Kidney (tissue), 14 donors: ENCODE data around the gene PIM3. TPM values are rescaled to one million over a fixed set of nuclear protein-coding genes. Genes with fewer than 3 reads are reported as not detected.

ENCODE experiments used
- DNase-seq, 5 donors: peaks; one replicate each; pipeline ENCODE4 v3.0.0-alpha.2; 2013 to 2020
- FAIRE-seq: peaks from 2 replicates; lab custom pipeline; 2012; peaks lifted over from hg19 to GRCh38; lab: Jason Lieb, UNC
- H3K27ac ChIP-seq, 2 donors: one replicate each; pipeline ENCODE4 v1.7.0; 2013; ENCODE audit warnings: low read depth in 2 of 2, low read length in 2 of 2, inconsistent platforms in 1 of 2
- H3K27me3 ChIP-seq: one replicate; pipeline ENCODE4 v1.7.1; 2013; ENCODE audit warnings: low read length, inconsistent platforms; ENCODE audit not compliant: control insufficient read depth, insufficient read depth
- H3K36me3 ChIP-seq, 3 donors: one replicate each; pipeline versions ENCODE4 v1.7.0 to v1.7.1; 2013; ENCODE audit warnings: low read length in 3 of 3, control low read depth in 1 of 3, inconsistent platforms in 1 of 3; ENCODE audit not compliant: insufficient read depth in 3 of 3, control insufficient read depth in 2 of 3
- H3K4me1 ChIP-seq, 3 donors: one replicate each; pipeline versions ENCODE4 v1.7.0 to v1.7.1; 2013; ENCODE audit warnings: low read length in 3 of 3, inconsistent platforms in 1 of 3, low read depth in 1 of 3; ENCODE audit not compliant: control insufficient read depth in 2 of 3, insufficient read depth in 2 of 3
- H3K4me3 ChIP-seq, 3 donors: one replicate each; pipeline versions ENCODE4 v1.7.0 to v1.8.1; 2013; ENCODE audit warnings: low read length in 3 of 3, control low read depth in 1 of 3, inconsistent platforms in 1 of 3
- H3K9ac ChIP-seq, 3 donors: one replicate each; pipeline versions ENCODE4 v1.7.0 to v1.7.1; 2013; ENCODE audit warnings: low read length in 3 of 3, control low read depth in 1 of 3, inconsistent platforms in 1 of 3
- H3K9me3 ChIP-seq, 3 donors: one replicate each; pipeline versions ENCODE4 v1.7.0 to v1.7.1; 2013; ENCODE audit warnings: low read length in 3 of 3, control low read depth in 1 of 3, inconsistent platforms in 1 of 3; ENCODE audit not compliant: control insufficient read depth in 2 of 3, insufficient read depth in 1 of 3
- CTCF ChIP-seq: IDR thresholded peaks from 3 replicates; pipeline ENCODE4 v1.5.1; 2012; ENCODE audit warnings: mild to moderate bottlenecking, moderate library complexity, borderline replicate concordance; ENCODE audit not compliant: insufficient read depth; ENCODE audit errors: extremely low read depth
- intact Hi-C: fragments of 100-400 bp; cut with DNase I; formaldehyde crosslinking; loops from one replicate; pipeline ENCODE4 v1.11.1; 2022
- polyA plus RNA-seq: library from polyadenylated mRNA; stranded (reverse); fragments of 350-450 nt; fragmentation: Illumina TruSeq; extraction: RNeasy Lipid Tissue Mini Kit (QIAGEN cat#74804); gene quantifications from one replicate; pipeline ENCODE4 v1.2.3, GENCODE V29; 2014; ENCODE audit warnings: low read depth, low replicate concordance; ENCODE audit not compliant: insufficient read depth
- total RNA-seq: library from RNA; stranded (reverse); fragmentation: NEBNext Ultra II Directional; extraction: Animal tissue kit (Norgen Biotek cat#: 25700); gene quantifications from one replicate; pipeline ENCODE4 v1.2.1, GENCODE V29; 2021
- donor health status: control.
- donor health status: control.
- donor health status: control.
- donor health status: control.
- donor health status: control.
- donor health status: DM: yes; HTN: yes; CAD: no.
- donor health status: Normal renal cell carcinoma (clear cell type).

The PIM3 gene
- total and polyA plus RNA-seq, 2 donors from 2014 or later = 96.5 to 107 TPM

GRCh38 chr22:49992921-49993648 is 32.5 kb downstream of the PIM3 start:
- Histone ChIP-seq H3K27me3 (no peaks in the 10 kb centered on the region), H3K9ac (no peak overlapping the region), H3K27ac (no peak overlapping the region), H3K36me3 (no peaks in the 10 kb centered on the region), H3K4me1 (no peaks in the 10 kb centered on the region), H3K4me3 (no peak overlapping the region), H3K9me3 (peaks cover 0 to 9% (median 0%) of the 10 kb centered on the region in 3 donors)
- intact Hi-C loops = no loop called here
- TF ChIP-seq CTCF = peak; percentile 64
- DNase-seq = peak in 2 of 5 donors; percentile 55 to 86
- no peak for FAIRE-seq

GRCh38 chr22:49993649-49994360 is 33.2 kb downstream of the PIM3 start:
- no peak for DNase-seq
- FAIRE-seq = no peak
- intact Hi-C loops = no loop called here

GRCh38 chr22:49994361-49995040 is 33.9 kb downstream of the PIM3 start:
- no peak overlapping the region for H3K4me3 ChIP-seq
- no peak overlapping the region for H3K9ac ChIP-seq
- H3K36me3 ChIP-seq = no peaks in the 10 kb centered on the region
- H3K27me3 ChIP-seq = no peaks in the 10 kb centered on the region
- TF ChIP-seq CTCF = no peak
- peaks cover 0 to 2% (median 0%) of the 10 kb centered on the region in 3 donors for H3K4me1 ChIP-seq
- no peak overlapping the region for H3K27ac ChIP-seq
- no peak for DNase-seq
- intact Hi-C loops = no loop called here
- peaks cover 0 to 9% (median 0%) of the 10 kb centered on the region in 3 donors for H3K9me3 ChIP-seq
- no peak for FAIRE-seq

More at GRCh38 chr22:49993649-49994360, 33.2 kb downstream of the PIM3 start:
- Histone ChIP-seq H3K27ac (no peak overlapping the region), H3K9me3 (peaks cover 0 to 9% (median 0%) of the 10 kb centered on the region in 3 donors), H3K9ac (no peak overlapping the region), H3K4me3 (no peak overlapping the region), H3K36me3 (no peaks in the 10 kb centered on the region), H3K4me1 (peaks cover 0 to 2% (median 0%) of the 10 kb centered on the region in 3 donors), H3K27me3 (no peaks in the 10 kb centered on the region)
- TF ChIP-seq CTCF = no peak
